MM.1S (cell line): Measurements from ENCODE around the gene MORN4.

Experiments used
- DNase-seq: peaks from one replicate; pipeline ENCODE4 v3.0.0-alpha.2; 2015
- H2AFZ ChIP-seq: fragments of 300-600 bp; sonication (generic); 2 replicates; pipeline ENCODE4 v1.6.0; 2016; ENCODE audit warnings: antibody characterized with exemption, low read length
- H3F3A ChIP-seq: fragments of 300-600 bp; sonication (generic); 2 replicates; pipeline ENCODE4 v1.6.1; 2016; ENCODE audit warnings: mild to moderate bottlenecking, antibody characterized with exemption, low read length, moderate library complexity, mixed read lengths; ENCODE audit not compliant: insufficient read depth
- H3K27ac ChIP-seq: fragments of 300-600 bp; sonication (generic); 2 replicates; pipeline ENCODE4 v1.5.1; 2016; ENCODE audit warnings: mild to moderate bottlenecking, low read length
- H3K27me3 ChIP-seq: fragments of 300-600 bp; sonication (generic); replicated peaks from 2 replicates; pipeline ENCODE4 v1.6.0; 2016; ENCODE audit warnings: low read length; ENCODE audit not compliant: insufficient read depth
- H3K36me3 ChIP-seq: fragments of 300-600 bp; sonication (generic); replicated peaks from 2 replicates; pipeline ENCODE4 v1.6.1; 2016; ENCODE audit warnings: mild to moderate bottlenecking, low read length, mixed read lengths; ENCODE audit not compliant: insufficient read depth
- H3K4me1 ChIP-seq: fragments of 300-600 bp; sonication (generic); 2 replicates; pipeline ENCODE4 v1.6.1; 2016; ENCODE audit warnings: low read length, mixed read lengths
- H3K4me2 ChIP-seq: fragments of 300-600 bp; sonication (generic); 2 replicates; pipeline ENCODE4 v1.6.0; 2016; ENCODE audit warnings: low read depth, low read length
- H3K4me3 ChIP-seq: fragments of 300-600 bp; sonication (generic); 2 replicates; pipeline ENCODE4 v1.5.1; 2016; ENCODE audit warnings: low read length, mixed read lengths
- H3K79me2 ChIP-seq: fragments of 300-600 bp; sonication (generic); 2 replicates; pipeline ENCODE4 v1.6.1; 2016; ENCODE audit warnings: mixed run types, low read length, mixed read lengths
- H3K9ac ChIP-seq: fragments of 300-600 bp; sonication (generic); 2 replicates; pipeline ENCODE4 v1.6.1; 2016; ENCODE audit warnings: low read length, mixed read lengths
- H3K9me2 ChIP-seq: fragments of 300-600 bp; sonication (generic); replicated peaks from 2 replicates; pipeline ENCODE4 v1.6.1; 2016; ENCODE audit warnings: mild to moderate bottlenecking, low read length, mixed read lengths; ENCODE audit not compliant: insufficient read depth
- H3K9me3 ChIP-seq: fragments of 300-600 bp; sonication (generic); replicated peaks from 2 replicates; pipeline ENCODE4 v1.6.1; 2016; ENCODE audit warnings: mild to moderate bottlenecking, low read length, mixed read lengths; ENCODE audit not compliant: insufficient read depth
- H4K20me1 ChIP-seq: fragments of 300-600 bp; sonication (generic); 2 replicates; pipeline ENCODE4 v1.6.1; 2016; ENCODE audit warnings: mild to moderate bottlenecking, low read length, moderate library complexity, mixed read lengths; ENCODE audit not compliant: insufficient read depth
- EZH2 ChIP-seq: fragments of 300-600 bp; sonication (generic); optimal IDR thresholded peaks from 2 replicates; pipeline ENCODE3; 2017; ENCODE audit warnings: low read depth, mild to moderate bottlenecking, antibody characterized with exemption, low read length, mixed read lengths
- EZH2phosphoT487 ChIP-seq: fragments of 300-600 bp; sonication (generic); IDR thresholded peaks from 2 replicates; pipeline ENCODE4 v1.6.1; 2018; ENCODE audit warnings: antibody characterized with exemption, low read length
- TF ChIP-seq, protein P1 (sequence below): fragments of 300-600 bp; sonication (generic); IDR thresholded peaks from 2 replicates; pipeline ENCODE4 v1.5.1; 2016; ENCODE audit warnings: antibody characterized with exemption, low read length, mixed read lengths

The MORN4 gene

GRCh38 chr10:97612386-97612785, 20.9 kb downstream of the MORN4 start:
- TF ChIP-seq EZH2phosphoT487 (no peak), EZH2 (no peak)
- TF ChIP-seq, protein P1, sequence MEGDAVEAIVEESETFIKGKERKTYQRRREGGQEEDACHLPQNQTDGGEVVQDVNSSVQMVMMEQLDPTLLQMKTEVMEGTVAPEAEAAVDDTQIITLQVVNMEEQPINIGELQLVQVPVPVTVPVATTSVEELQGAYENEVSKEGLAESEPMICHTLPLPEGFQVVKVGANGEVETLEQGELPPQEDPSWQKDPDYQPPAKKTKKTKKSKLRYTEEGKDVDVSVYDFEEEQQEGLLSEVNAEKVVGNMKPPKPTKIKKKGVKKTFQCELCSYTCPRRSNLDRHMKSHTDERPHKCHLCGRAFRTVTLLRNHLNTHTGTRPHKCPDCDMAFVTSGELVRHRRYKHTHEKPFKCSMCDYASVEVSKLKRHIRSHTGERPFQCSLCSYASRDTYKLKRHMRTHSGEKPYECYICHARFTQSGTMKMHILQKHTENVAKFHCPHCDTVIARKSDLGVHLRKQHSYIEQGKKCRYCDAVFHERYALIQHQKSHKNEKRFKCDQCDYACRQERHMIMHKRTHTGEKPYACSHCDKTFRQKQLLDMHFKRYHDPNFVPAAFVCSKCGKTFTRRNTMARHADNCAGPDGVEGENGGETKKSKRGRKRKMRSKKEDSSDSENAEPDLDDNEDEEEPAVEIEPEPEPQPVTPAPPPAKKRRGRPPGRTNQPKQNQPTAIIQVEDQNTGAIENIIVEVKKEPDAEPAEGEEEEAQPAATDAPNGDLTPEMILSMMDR = peak; percentile 38
- no peaks in the 10 kb centered on the region for H3K36me3 ChIP-seq
- no peak overlapping the region for H3K27ac ChIP-seq
- no peaks in the 10 kb centered on the region for H3F3A ChIP-seq
- no peaks in the 10 kb centered on the region for H3K27me3 ChIP-seq
- no peak overlapping the region for H2AFZ ChIP-seq
- no peaks in the 10 kb centered on the region for H3K9me3 ChIP-seq
- no peaks in the 10 kb centered on the region for H4K20me1 ChIP-seq
- no peaks in the 10 kb centered on the region for H3K9me2 ChIP-seq
- H3K79me2 ChIP-seq = no peaks in the 10 kb centered on the region
- DNase-seq = peak; percentile 14
- H3K4me2 ChIP-seq = no peak overlapping the region
- H3K9ac ChIP-seq = no peak overlapping the region
- no peak overlapping the region for H3K4me3 ChIP-seq
- no peaks in the 10 kb centered on the region for H3K4me1 ChIP-seq

DNA sequence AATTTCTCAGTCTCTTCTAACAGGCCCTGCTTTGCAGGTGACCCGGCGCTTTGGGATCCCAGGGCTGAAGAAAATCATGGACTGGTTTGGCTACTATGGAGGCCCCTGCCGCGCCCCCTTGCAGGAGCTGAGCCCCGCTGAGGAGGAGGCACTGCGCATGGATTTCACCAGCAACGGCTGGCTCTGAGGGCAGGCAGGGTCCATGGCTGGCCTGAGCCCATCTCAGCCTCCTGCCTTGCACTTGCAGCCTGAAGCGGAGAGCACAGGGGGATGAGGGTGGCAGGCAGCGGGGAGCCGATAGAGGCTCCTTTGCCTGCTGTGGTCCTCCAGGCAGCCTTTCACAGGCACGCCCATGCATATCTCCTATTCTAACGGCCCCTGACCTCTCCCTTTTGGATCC, 21.8 kb downstream of the MORN4 start:
- no peak overlapping the region for H2AFZ ChIP-seq
- H3F3A ChIP-seq = no peaks in the 10 kb centered on the region
- no peaks in the 10 kb centered on the region for H3K9me2 ChIP-seq
- H3K27ac ChIP-seq = no peak overlapping the region
- H3K4me2 ChIP-seq = no peak overlapping the region
- H3K36me3 ChIP-seq = no peaks in the 10 kb centered on the region
- TF ChIP-seq, protein P1 = no peak
- no peak for TF ChIP-seq EZH2
- no peak for TF ChIP-seq EZH2phosphoT487
- no peak overlapping the region for H3K4me3 ChIP-seq
- no peaks in the 10 kb centered on the region for H4K20me1 ChIP-seq
- no peaks in the 10 kb centered on the region for H3K79me2 ChIP-seq
- no peak for DNase-seq
- H3K27me3 ChIP-seq = no peaks in the 10 kb centered on the region
- H3K9me3 ChIP-seq = no peaks in the 10 kb centered on the region
- no peak overlapping the region for H3K9ac ChIP-seq
- H3K4me1 ChIP-seq = no peaks in the 10 kb centered on the region

GRCh38 chr10:97608991-97609561, 24.2 kb downstream of the MORN4 start:
- Histone ChIP-seq H3K27ac (no peak overlapping the region), H3K36me3 (no peaks in the 10 kb centered on the region), H3K27me3 (no peaks in the 10 kb centered on the region), H3K9me2 (no peaks in the 10 kb centered on the region), H3K4me2 (no peak overlapping the region), H3K4me3 (no peak overlapping the region), H3K9me3 (no peaks in the 10 kb centered on the region), H3K9ac (no peak overlapping the region), H3F3A (no peaks in the 10 kb centered on the region), H4K20me1 (no peaks in the 10 kb centered on the region), H2AFZ (no peak overlapping the region), H3K79me2 (no peaks in the 10 kb centered on the region), H3K4me1 (no peaks in the 10 kb centered on the region)
- TF ChIP-seq EZH2phosphoT487 (no peak), EZH2 (no peak)
- TF ChIP-seq, protein P1 = no peak
- no peak for DNase-seq
